NT2/D1 (cell line): ENCODE measurements around the gene ALPG.
"Not testable (repeated sequence)": the region's sequence is repeated elsewhere in the genome, so short reads cannot be mapped to it uniquely, and the experiment has no call there.

Experiments used
- DNase-seq: peaks from one replicate; pipeline ENCODE4 v3.0.0-alpha.2; 2011; ENCODE audit warnings: low read depth, low spot score
- H3K27me3 ChIP-seq: 2 replicates; pipeline ENCODE4 v1.6.0; 2011; ENCODE audit warnings: mild to moderate bottlenecking; ENCODE audit not compliant: insufficient read length, insufficient read depth
- H3K36me3 ChIP-seq: 2 replicates; pipeline ENCODE4 v1.6.1; 2011; ENCODE audit warnings: mild to moderate bottlenecking, low read length, mixed read lengths; ENCODE audit not compliant: insufficient read depth, insufficient read length
- H3K4me1 ChIP-seq: 2 replicates; pipeline ENCODE4 v1.5.1; 2011; ENCODE audit not compliant: insufficient read depth, insufficient read length
- H3K4me3 ChIP-seq: 2 replicates; pipeline ENCODE4 v1.5.1; 2011; ENCODE audit warnings: low read depth; ENCODE audit not compliant: insufficient read length
- H3K9ac ChIP-seq: 2 replicates; pipeline ENCODE4 v1.6.0; 2011; ENCODE audit warnings: low read depth; ENCODE audit not compliant: insufficient read length
- H3K9me3 ChIP-seq: 2 replicates; pipeline ENCODE4 v1.5.1; 2011; ENCODE audit warnings: mild to moderate bottlenecking, low read length; ENCODE audit not compliant: insufficient read depth
- SUZ12 ChIP-seq: IDR thresholded peaks from 2 replicates; pipeline ENCODE4 v1.6.1; 2011; ENCODE audit not compliant: insufficient read length, insufficient read depth; ENCODE audit errors: extremely low read depth
- YY1 ChIP-seq: IDR thresholded peaks from 2 replicates; pipeline ENCODE4 v1.6.1; 2011; ENCODE audit not compliant: insufficient read length, insufficient read depth
- ZNF274 ChIP-seq: IDR thresholded peaks from 2 replicates; pipeline ENCODE4 v1.6.1; 2011; ENCODE audit warnings: mild to moderate bottlenecking, low read depth, low read length

ALPG gene

DNA sequence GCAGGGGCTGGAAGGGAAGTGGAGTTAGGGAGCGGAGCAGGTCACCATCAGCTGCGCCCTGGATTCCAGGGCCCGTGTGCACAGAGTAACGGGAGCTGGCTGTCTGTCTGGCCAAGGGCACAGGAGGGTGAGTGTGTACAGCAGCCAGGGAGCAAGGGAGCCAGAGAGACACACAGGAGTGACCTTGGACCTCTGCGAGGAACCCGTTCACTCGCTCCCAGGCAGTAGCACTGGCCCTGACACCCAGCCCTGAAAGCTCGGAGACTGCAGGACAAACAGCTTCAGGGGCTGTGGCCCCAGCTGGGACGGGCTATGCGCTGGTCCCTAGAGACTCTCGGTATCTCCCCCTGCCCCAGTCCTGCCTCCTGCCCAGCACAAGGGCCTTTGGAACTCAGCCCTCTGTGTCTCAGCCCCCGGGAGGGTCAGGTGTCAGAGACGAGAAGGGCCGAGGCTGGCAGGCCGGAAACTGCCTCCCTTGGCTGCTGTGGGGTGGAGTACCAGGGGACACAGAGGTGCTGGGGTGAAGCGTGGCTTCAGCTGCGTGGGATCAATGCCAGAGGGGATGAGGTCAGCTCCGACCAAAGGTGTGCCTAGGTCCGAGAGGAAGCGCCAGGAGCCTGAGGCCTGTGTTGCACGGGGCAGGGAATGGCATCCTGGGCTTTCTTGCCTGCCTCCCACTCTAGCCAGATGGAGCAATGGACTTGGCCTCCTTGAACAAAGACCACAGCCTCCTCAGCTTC is 37.2 kb downstream of the ALPG start:
- H3K4me3 ChIP-seq, H3K9me3 ChIP-seq, H3K27me3 ChIP-seq, H3K36me3 ChIP-seq, DNase-seq: not testable (repeated sequence)
- peak overlapping the region; percentile 17 for H3K9ac ChIP-seq
- peaks cover 20% of the 10 kb centered on the region for H3K4me1 ChIP-seq

GRCh38 chr2:232444409-232445148 is 37.9 kb downstream of the ALPG start:
- Histone ChIP-seq H3K9me3 (no peaks in the 10 kb centered on the region), H3K4me3 (no peak overlapping the region), H3K9ac (no peak overlapping the region), H3K27me3 (peaks cover 4% of the 10 kb centered on the region), H3K36me3 (no peaks in the 10 kb centered on the region), H3K4me1 (peaks cover 16% of the 10 kb centered on the region)
- no peak for DNase-seq
- TF ChIP-seq ZNF274 (no peak), SUZ12 (no peak), YY1 (no peak)

- DNase-seq, H3K4me3 ChIP-seq, H3K9me3 ChIP-seq, H3K27me3 ChIP-seq, H3K9ac ChIP-seq, H3K36me3 ChIP-seq: not testable (repeated sequence)
- peaks cover 14% of the 10 kb centered on the region for H3K4me1 ChIP-seq
Measured at GRCh38 chr2:232445149-232445885, 38.7 kb downstream of the ALPG start.

DNA sequence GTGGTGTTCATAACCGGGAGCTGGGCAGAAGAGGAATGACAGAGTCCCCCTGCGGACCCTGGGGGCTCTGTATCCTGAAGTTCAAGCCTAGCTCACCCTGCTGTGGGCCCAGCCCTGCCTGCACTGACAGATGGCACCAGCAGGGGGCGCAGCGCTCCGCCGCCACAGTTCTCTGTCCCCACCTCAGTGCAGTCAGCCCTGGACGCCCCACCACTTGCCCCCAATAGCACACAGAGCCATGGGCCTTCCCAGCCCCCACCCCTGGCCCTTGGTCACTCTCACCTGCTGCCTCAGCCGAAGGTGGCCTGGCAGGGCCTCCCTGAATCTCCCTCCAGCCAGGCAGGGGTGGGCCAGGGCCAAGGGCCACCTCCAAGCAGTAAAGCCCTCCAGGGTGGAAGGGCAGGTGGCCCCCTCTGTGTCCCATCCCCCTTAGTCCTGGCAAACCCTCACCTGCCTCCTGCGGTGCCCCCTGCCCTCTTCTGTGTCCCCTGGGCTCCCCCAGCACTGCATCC is 39.7 kb downstream of the ALPG start:
- not testable (repeated sequence) for H3K4me3 ChIP-seq, H3K9ac ChIP-seq, H3K27me3 ChIP-seq, H3K36me3 ChIP-seq, H3K9me3 ChIP-seq, DNase-seq
- peaks cover 14% of the 10 kb centered on the region for H3K4me1 ChIP-seq

- TF ChIP-seq YY1 (no peak), ZNF274 (no peak), SUZ12 (no peak)
Measured at GRCh38 chr2:232447091-232447620, 40.5 kb downstream of the ALPG start.

DNA sequence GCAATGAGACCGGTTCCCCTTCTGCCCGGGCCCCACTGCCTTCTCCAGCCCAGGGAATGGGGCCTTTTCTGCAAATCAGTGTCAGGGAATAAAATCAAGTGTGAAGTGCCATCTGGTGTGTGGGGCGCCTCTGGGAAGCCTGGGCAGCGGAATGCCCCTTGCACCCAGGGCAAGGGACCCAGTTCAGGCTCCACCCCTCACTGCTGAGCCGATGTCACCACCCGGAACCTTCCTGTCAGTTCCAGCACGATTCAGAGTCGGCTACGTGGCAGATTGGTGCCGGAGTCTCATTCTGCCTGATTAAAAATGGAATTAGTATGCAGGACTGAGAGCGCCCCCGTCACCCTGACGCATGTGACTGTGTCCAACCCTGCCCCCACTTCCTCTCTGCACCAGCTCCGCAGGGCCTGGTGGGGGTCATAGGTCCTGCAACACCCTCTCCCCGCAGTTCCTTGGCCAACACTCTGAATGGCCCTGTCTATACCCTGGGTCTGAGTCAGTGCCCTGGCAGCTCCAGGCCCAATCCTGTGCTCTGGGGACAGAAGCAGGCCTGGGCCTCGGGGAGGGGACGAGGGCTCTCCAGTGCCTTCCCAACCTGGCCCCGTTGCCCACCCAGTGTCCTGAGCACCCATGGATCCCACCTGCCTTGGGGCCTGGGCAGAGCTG is 41.1 kb downstream of the ALPG start:
- no peak for DNase-seq
- TF ChIP-seq YY1 (no peak), SUZ12 (no peak), ZNF274 (no peak)
- Histone ChIP-seq H3K9ac (peak overlapping the region; percentile 52), H3K36me3 (no peaks in the 10 kb centered on the region), H3K4me1 (peaks cover 14% of the 10 kb centered on the region), H3K27me3 (peaks cover 4% of the 10 kb centered on the region), H3K9me3 (no peaks in the 10 kb centered on the region), H3K4me3 (no peak overlapping the region)

More at GRCh38 chr2:232447091-232447620, 40.5 kb downstream of the ALPG start:
- Histone ChIP-seq H3K27me3 (peaks cover 4% of the 10 kb centered on the region), H3K36me3 (no peaks in the 10 kb centered on the region), H3K4me1 (peaks cover 14% of the 10 kb centered on the region), H3K4me3 (no peak overlapping the region), H3K9ac (no peak overlapping the region), H3K9me3 (no peaks in the 10 kb centered on the region)
- no peak for DNase-seq

DNA sequence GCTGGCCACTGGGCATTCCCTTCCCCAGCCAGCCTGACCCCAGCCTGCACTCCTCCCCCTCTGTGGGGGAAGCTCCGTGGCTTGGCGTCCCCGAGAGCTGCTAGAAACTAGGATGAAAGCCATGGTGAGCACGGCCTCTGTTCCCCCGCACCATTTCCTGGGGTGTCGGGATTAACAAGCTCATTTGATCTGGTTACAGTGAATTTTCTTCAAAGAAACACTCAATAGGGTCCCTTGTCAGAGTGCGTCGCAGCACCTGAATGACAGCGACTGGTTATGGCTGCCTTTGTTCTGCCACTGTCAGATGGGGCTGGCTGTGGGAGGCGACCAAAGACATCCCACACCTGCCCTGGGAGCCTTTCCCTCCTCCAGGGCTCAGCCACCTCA is 41.7 kb downstream of the ALPG start:
- Histone ChIP-seq H3K36me3 (no peaks in the 10 kb centered on the region), H3K9me3 (no peaks in the 10 kb centered on the region), H3K4me1 (peaks cover 14% of the 10 kb centered on the region), H3K27me3 (peaks cover 4% of the 10 kb centered on the region), H3K9ac (peak overlapping the region; percentile 52), H3K4me3 (no peak overlapping the region)
- no peak for DNase-seq
- TF ChIP-seq ZNF274: no peak
- no peak for TF ChIP-seq SUZ12
- TF ChIP-seq YY1: no peak
